ENCODE results near the gene PRKCB.

Gene PRKCB

DNA sequence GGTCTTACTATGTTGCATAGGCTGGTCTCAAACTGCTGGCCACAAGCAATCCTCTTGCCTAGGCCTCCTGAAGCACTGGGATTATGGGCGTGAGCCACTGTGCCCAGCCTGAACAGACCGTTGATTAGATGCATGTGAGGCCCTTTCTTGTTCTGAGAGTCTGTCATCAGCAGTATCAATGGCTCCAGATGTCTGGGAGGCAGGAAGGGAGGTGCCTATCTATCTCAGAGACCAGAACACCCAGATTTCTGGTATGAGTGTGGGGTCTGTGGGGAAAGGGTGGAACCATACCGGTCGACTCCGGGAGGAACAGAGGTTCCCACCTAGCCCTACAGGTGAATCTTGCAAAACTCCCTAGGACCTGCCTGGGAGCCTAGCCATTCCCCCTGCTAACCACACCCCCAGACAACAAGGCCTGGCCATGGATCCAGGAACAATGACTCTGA, 71.7 kb downstream of the PRKCB start:
- H3K4me2 ChIP-seq (ENCODE audit: low read length): no peak overlapping the region

DNA sequence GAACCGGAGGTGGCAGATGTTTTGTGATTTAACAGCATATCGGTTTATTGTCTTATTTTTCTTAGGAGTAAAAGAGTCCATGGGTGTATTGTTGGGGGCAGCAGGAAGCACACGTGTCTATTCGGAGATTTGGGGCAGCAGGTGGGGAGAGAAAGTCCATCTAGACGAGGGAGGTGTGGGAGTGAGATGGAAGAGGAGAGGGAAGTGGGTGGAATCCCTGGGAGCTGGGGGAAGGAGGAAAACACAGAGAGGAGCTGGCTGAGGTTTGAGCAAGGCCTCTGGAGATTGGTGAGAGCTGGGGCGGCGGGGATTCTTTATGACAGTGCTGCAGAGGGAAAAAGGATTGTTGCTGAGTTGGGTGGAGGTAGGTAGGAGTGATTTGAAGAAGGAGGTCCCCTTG, 72.1 kb downstream of the PRKCB start:
- no peak overlapping the region for H3K27ac ChIP-seq (ENCODE audit: low read depth, low read length)
- no peaks in the 10 kb centered on the region for H3K36me3 ChIP-seq (ENCODE audit: control insufficient read depth, low read length)
- no peaks in the 10 kb centered on the region for H3K9me3 ChIP-seq (ENCODE audit: control insufficient read depth, insufficient read depth, low read length)
- no peaks in the 10 kb centered on the region for H3K4me1 ChIP-seq (ENCODE audit: control insufficient read depth, low read length)
- H4K20me1 ChIP-seq (ENCODE audit: control insufficient read depth, insufficient read depth, low read depth, low read length): no peaks in the 10 kb centered on the region
- TF ChIP-seq EZH2phosphoT487 (IDR thresholded peaks at IDR 0.05; ENCODE audit: borderline replicate concordance, low read length): no peak
- TF ChIP-seq, protein P1, sequence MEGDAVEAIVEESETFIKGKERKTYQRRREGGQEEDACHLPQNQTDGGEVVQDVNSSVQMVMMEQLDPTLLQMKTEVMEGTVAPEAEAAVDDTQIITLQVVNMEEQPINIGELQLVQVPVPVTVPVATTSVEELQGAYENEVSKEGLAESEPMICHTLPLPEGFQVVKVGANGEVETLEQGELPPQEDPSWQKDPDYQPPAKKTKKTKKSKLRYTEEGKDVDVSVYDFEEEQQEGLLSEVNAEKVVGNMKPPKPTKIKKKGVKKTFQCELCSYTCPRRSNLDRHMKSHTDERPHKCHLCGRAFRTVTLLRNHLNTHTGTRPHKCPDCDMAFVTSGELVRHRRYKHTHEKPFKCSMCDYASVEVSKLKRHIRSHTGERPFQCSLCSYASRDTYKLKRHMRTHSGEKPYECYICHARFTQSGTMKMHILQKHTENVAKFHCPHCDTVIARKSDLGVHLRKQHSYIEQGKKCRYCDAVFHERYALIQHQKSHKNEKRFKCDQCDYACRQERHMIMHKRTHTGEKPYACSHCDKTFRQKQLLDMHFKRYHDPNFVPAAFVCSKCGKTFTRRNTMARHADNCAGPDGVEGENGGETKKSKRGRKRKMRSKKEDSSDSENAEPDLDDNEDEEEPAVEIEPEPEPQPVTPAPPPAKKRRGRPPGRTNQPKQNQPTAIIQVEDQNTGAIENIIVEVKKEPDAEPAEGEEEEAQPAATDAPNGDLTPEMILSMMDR (IDR thresholded peaks at IDR 0.05; ENCODE audit: low read depth, low read length, poor library complexity, severe bottlenecking): no peak
- H3K9me2 ChIP-seq (replicated peaks; ENCODE audit: control insufficient read depth, low read length): no peaks in the 10 kb centered on the region
- H3K79me2 ChIP-seq (ENCODE audit: control insufficient read depth, low read length): no peaks in the 10 kb centered on the region
- H3F3A ChIP-seq (ENCODE audit: control insufficient read depth, insufficient read depth): no peaks in the 10 kb centered on the region
- no peak overlapping the region for H3K4me3 ChIP-seq (ENCODE audit: low read length)
- no peaks in the 10 kb centered on the region for H3K27me3 ChIP-seq (ENCODE audit: control insufficient read depth, low read length)
- H3K4me2 ChIP-seq (ENCODE audit: low read length): no peak overlapping the region

More for the DNA sequence above, 71.7 kb downstream of the PRKCB start:
- Histone ChIP-seq H3K9me2 (replicated peaks; ENCODE audit: control insufficient read depth, low read length) (no peaks in the 10 kb centered on the region), H3K9me3 (ENCODE audit: control insufficient read depth, insufficient read depth, low read length) (no peaks in the 10 kb centered on the region), H4K20me1 (ENCODE audit: control insufficient read depth, insufficient read depth, low read depth, low read length) (no peaks in the 10 kb centered on the region), H3K4me1 (ENCODE audit: control insufficient read depth, low read length) (no peaks in the 10 kb centered on the region), H3K4me3 (ENCODE audit: low read length) (no peak overlapping the region), H3K27ac (ENCODE audit: low read depth, low read length) (no peak overlapping the region), H3K27me3 (ENCODE audit: control insufficient read depth, low read length) (no peaks in the 10 kb centered on the region), H3K36me3 (ENCODE audit: control insufficient read depth, low read length) (no peaks in the 10 kb centered on the region), H3K79me2 (ENCODE audit: control insufficient read depth, low read length) (no peaks in the 10 kb centered on the region), H3F3A (ENCODE audit: control insufficient read depth, insufficient read depth) (no peaks in the 10 kb centered on the region)
- TF ChIP-seq, protein P1 (IDR thresholded peaks at IDR 0.05; ENCODE audit: low read depth, low read length, poor library complexity, severe bottlenecking): no peak
- no peak for TF ChIP-seq EZH2phosphoT487 (IDR thresholded peaks at IDR 0.05; ENCODE audit: borderline replicate concordance, low read length)

DNA sequence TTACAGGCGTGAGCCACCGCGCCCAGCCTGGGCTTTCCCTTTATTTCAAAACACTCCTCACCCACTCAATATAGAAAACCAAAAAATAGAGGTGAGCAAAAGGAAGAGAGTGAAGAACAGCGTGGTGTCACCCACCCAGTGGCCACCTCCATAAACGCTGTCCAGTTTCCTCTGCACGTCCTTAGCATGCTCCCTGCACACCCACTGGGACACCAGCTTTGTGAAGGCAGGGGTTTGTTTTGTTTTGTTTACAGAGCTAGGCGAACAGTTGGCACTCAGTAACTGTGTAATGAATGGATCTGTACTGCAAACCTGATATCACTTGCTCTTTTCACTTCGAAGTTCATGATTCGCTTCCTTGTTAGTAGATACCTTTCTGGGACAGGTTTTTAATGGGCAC, 73.0 kb downstream of the PRKCB start:
- Histone ChIP-seq H4K20me1 (ENCODE audit: control insufficient read depth, insufficient read depth, low read depth, low read length) (no peaks in the 10 kb centered on the region), H3F3A (ENCODE audit: control insufficient read depth, insufficient read depth) (no peaks in the 10 kb centered on the region), H3K9me2 (replicated peaks; ENCODE audit: control insufficient read depth, low read length) (no peaks in the 10 kb centered on the region), H3K27me3 (ENCODE audit: control insufficient read depth, low read length) (no peaks in the 10 kb centered on the region), H3K79me2 (ENCODE audit: control insufficient read depth, low read length) (no peaks in the 10 kb centered on the region), H3K27ac (ENCODE audit: low read depth, low read length) (no peak overlapping the region), H3K4me3 (ENCODE audit: low read length) (no peak overlapping the region), H3K36me3 (ENCODE audit: control insufficient read depth, low read length) (no peaks in the 10 kb centered on the region), H3K9me3 (ENCODE audit: control insufficient read depth, insufficient read depth, low read length) (no peaks in the 10 kb centered on the region), H3K4me1 (ENCODE audit: control insufficient read depth, low read length) (no peaks in the 10 kb centered on the region), H3K4me2 (ENCODE audit: low read length) (no peak overlapping the region)
- no peak for TF ChIP-seq EZH2phosphoT487 (IDR thresholded peaks at IDR 0.05; ENCODE audit: borderline replicate concordance, low read length)
- TF ChIP-seq, protein P1 (IDR thresholded peaks at IDR 0.05; ENCODE audit: low read depth, low read length, poor library complexity, severe bottlenecking): no peak
